HCT116 (cell line): ENCODE results near the gene ADGRG6. TPM values are rescaled to one million over a fixed set of nuclear protein-coding genes. Genes with fewer than 3 reads are reported as not detected.

Experiments used
- ATAC-seq: fragments of 200-7000 bp; cut with Tn5 transposase; 2 replicates; pipeline ENCODE4 v1.9.1; 2020; ENCODE audit warnings: mild to moderate bottlenecking, moderate library complexity
- BruUV-seq: library from RNA; stranded (reverse); fragments of 400-500 nt; replicated peaks from 2 replicates; lab custom pipeline; 2021; lab: Mats Ljungman, UMichigan
- CTCF ChIA-PET: fragments of 300-600 bp; sonication (Branson Sonifier 250); formaldehyde crosslinking; loops from one replicate; lab custom pipeline; 2021; ENCODE audit warnings: antibody characterized with exemption; lab: Charles Lee
- POLR2A ChIA-PET: fragments of 300-600, 350-600 bp; sonication (Branson Sonifier 250); formaldehyde crosslinking; loops from one replicate; lab custom pipeline; 2021; ENCODE audit warnings: antibody characterized with exemption; lab: Charles Lee
- RAD21 ChIA-PET, 2 experiments: fragments of 300-600 bp; sonication (Branson Sonifier 250); formaldehyde crosslinking; loops; one replicate each; lab custom pipeline; 2023; ENCODE audit warnings: low total read pairs in 2 of 2; ENCODE audit not compliant: uncharacterized antibody in 2 of 2, unreplicated experiment in 2 of 2, low non-redundant PET in 1 of 2; lab: Charles Lee
- DNase-seq: peaks from one replicate; pipeline ENCODE4 v3.0.0-alpha.2; 2010; ENCODE audit warnings: low read depth, low spot score
- H2AFZ ChIP-seq: fragments of 200-600 bp; shearing (Covaris generic), sonication (generic); 2 replicates; pipeline ENCODE4 v1.6.1; 2017; ENCODE audit warnings: low read depth, mixed run types, mixed read lengths, antibody characterized with exemption, low read length; ENCODE audit not compliant: poor library complexity, severe bottlenecking
- H3K27ac ChIP-seq: 2 replicates; pipeline ENCODE4 v1.5.1; 2012; ENCODE audit warnings: low read depth, low read length
- H3K27me3 ChIP-seq: fragments of 200-600 bp; sonication (generic); 2 replicates; pipeline ENCODE4 v1.6.1; 2016; ENCODE audit warnings: mixed run types, low read length, mixed read lengths; ENCODE audit not compliant: insufficient read depth
- H3K36me3 ChIP-seq, 2 experiments: fragments of 200-500 bp in 1 of 2; fragments of 200-600 bp in 1 of 2; sonication (Bioruptor generic) in 1 of 2; sonication (generic) in 1 of 2; 2 replicates each; pipeline versions ENCODE4 v1.5.1 to v1.6.1; 2014 to 2016; ENCODE audit warnings: low read length in 2 of 2, inconsistent platforms in 1 of 2, mixed read lengths in 1 of 2, mixed run types in 1 of 2; ENCODE audit not compliant: insufficient read depth in 2 of 2, control insufficient read depth in 1 of 2
- H3K4me1 ChIP-seq, 2 experiments: fragments of 200-600 bp in 1 of 2; sonication (generic) in 1 of 2; 2 replicates each; pipeline versions ENCODE4 v1.5.1 to v1.6.1; 2012 to 2017; ENCODE audit warnings: low read length in 2 of 2, inconsistent platforms in 1 of 2, mild to moderate bottlenecking in 1 of 2, mixed read lengths in 1 of 2, mixed run types in 1 of 2, moderate library complexity in 1 of 2; ENCODE audit not compliant: insufficient read depth in 2 of 2, control insufficient read depth in 1 of 2
- H3K4me2 ChIP-seq: fragments of 200-600 bp; sonication (generic); 2 replicates; pipeline ENCODE4 v1.6.1; 2017; ENCODE audit warnings: mixed run types, low read length, mixed read lengths
- H3K4me3 ChIP-seq, 2 experiments: fragments of 200-600 bp in 1 of 2; sonication (generic) in 1 of 2; replicated peaks in 1 of 2; 2 replicates each; pipeline ENCODE4 v1.5.1; 2011 to 2016; ENCODE audit warnings: low read length in 2 of 2, control low read depth in 1 of 2, low read depth in 1 of 2, mild to moderate bottlenecking in 1 of 2, mixed read lengths in 1 of 2, mixed run types in 1 of 2
- H3K79me2 ChIP-seq: fragments of 200-600 bp; sonication (generic); 2 replicates; pipeline ENCODE4 v1.6.1; 2017; ENCODE audit warnings: mild to moderate bottlenecking, mixed run types, low read length, moderate library complexity, mixed read lengths; ENCODE audit not compliant: insufficient read depth
- H3K9ac ChIP-seq: fragments of 200-600 bp; sonication (generic); 2 replicates; pipeline ENCODE4 v1.6.1; 2016; ENCODE audit warnings: low read length, mixed read lengths
- H3K9me2 ChIP-seq: fragments of 200-600 bp; sonication (generic), shearing (Covaris generic); 2 replicates; pipeline ENCODE4 v1.6.1; 2017; ENCODE audit warnings: mixed run types, mild to moderate bottlenecking, moderate library complexity; ENCODE audit not compliant: insufficient read depth
- H3K9me3 ChIP-seq, 2 experiments: fragments of 200-500 bp in 1 of 2; fragments of 200-600 bp in 1 of 2; sonication (Bioruptor generic) in 1 of 2; sonication (generic) in 1 of 2; 2 replicates each; pipeline ENCODE4 v1.6.1; 2014 to 2017; ENCODE audit warnings: low read length in 2 of 2, mixed read lengths in 2 of 2, inconsistent platforms in 1 of 2, low read depth in 1 of 2, mild to moderate bottlenecking in 1 of 2, mixed run types in 1 of 2, moderate library complexity in 1 of 2; ENCODE audit not compliant: control insufficient read depth in 1 of 2, insufficient read depth in 1 of 2
- H4K20me1 ChIP-seq: fragments of 200-600 bp; sonication (generic), shearing (Covaris generic); 2 replicates; pipeline ENCODE4 v1.6.1; 2017; ENCODE audit warnings: mixed run types, mild to moderate bottlenecking, moderate library complexity; ENCODE audit not compliant: insufficient read depth
- CBX3 ChIP-seq: IDR thresholded peaks from 2 replicates; pipeline ENCODE4 v1.6.1; 2012; ENCODE audit warnings: low read depth
- CTCF ChIP-seq, 3 experiments: fragments of 200-600 bp in 1 of 3; sonication (generic) in 1 of 3; IDR thresholded peaks in 2 of 3; conservative IDR thresholded peaks in 1 of 3; 2 replicates each; pipeline ENCODE4 v1.5.1; 2012 to 2017; ENCODE audit warnings: low read depth in 2 of 3, low read length in 2 of 3, antibody characterized with exemption in 1 of 3, borderline replicate concordance in 1 of 3, control low read depth in 1 of 3, mild to moderate bottlenecking in 1 of 3, mixed read lengths in 1 of 3, mixed run types in 1 of 3, moderate library complexity in 1 of 3; ENCODE audit not compliant: insufficient read depth in 1 of 3
- EZH2 ChIP-seq: fragments of 200-600 bp; sonication (generic); IDR thresholded peaks from 2 replicates; pipeline ENCODE4 v1.6.1; 2017; ENCODE audit warnings: antibody characterized with exemption, mixed run types
- EZH2phosphoT487 ChIP-seq: fragments of 200-600 bp; IDR thresholded peaks from 2 replicates; pipeline ENCODE4 v1.6.1; 2018; ENCODE audit warnings: antibody characterized with exemption, borderline replicate concordance
- FOSL1 ChIP-seq: IDR thresholded peaks from 2 replicates; pipeline ENCODE4 v1.6.1; 2012; ENCODE audit warnings: low read depth
- POLR2AphosphoS5 ChIP-seq: IDR thresholded peaks from 2 replicates; pipeline ENCODE4 v1.6.1; 2011; ENCODE audit warnings: mild to moderate bottlenecking, low read depth, low read length, moderate library complexity
- RAD21 ChIP-seq: IDR thresholded peaks from 2 replicates; pipeline ENCODE4 v1.6.1; 2012; ENCODE audit warnings: low read depth, mild to moderate bottlenecking
- REST ChIP-seq: IDR thresholded peaks from 2 replicates; pipeline ENCODE4 v1.6.1; 2012; ENCODE audit warnings: low read depth
- SP1 ChIP-seq: IDR thresholded peaks from 2 replicates; pipeline ENCODE4 v1.6.1; 2012; ENCODE audit warnings: low read depth
- SRF ChIP-seq: IDR thresholded peaks from 2 replicates; pipeline ENCODE4 v1.6.1; 2012; ENCODE audit warnings: low read depth
- TCF7L2 ChIP-seq: IDR thresholded peaks from 2 replicates; pipeline ENCODE4 v1.7.0; 2011; ENCODE audit warnings: borderline replicate concordance, inconsistent platforms; ENCODE audit not compliant: insufficient read depth, insufficient read length; ENCODE audit errors: extremely low read depth
- ZBTB33 ChIP-seq: IDR thresholded peaks from 2 replicates; pipeline ENCODE4 v1.6.1; 2011; ENCODE audit warnings: mild to moderate bottlenecking, low read length, moderate library complexity; ENCODE audit not compliant: insufficient replicate concordance; ENCODE audit errors: extremely low read depth
- ZFX ChIP-seq: fragments of 450-650 bp; IDR thresholded peaks from 2 replicates; pipeline ENCODE4 v1.6.1; 2017
- intact Hi-C: fragments of 100-400 bp; cut with micrococcal nuclease; formaldehyde crosslinking; loops from 2 replicates; pipeline ENCODE4 v1.10.0; 2022
- total RNA-seq: library from RNA; stranded (reverse); gene quantifications from one replicate; pipeline ENCODE4 v1.2.1, GENCODE V29; 2021; ENCODE audit not compliant: unreplicated experiment

Gene ADGRG6
- total RNA-seq, 1 experiment from 2014 or later: 67.9 TPM

- H3K4me1 ChIP-seq: no peaks in the 10 kb centered on the region
- intact Hi-C loops: no loop called here
- H3K36me3 ChIP-seq: peaks cover 7 to 11% of the 10 kb centered on the region in 2 experiments; a peak in 3 of 4 replicates
- H3K4me2 ChIP-seq: no peak overlapping the region
- H2AFZ ChIP-seq: no peak overlapping the region
- ChIA-PET POLR2A (no interaction called here), RAD21 (no interaction called here), CTCF (no interaction called here)
- BruUV-seq: no TSS peak
- H3K27ac ChIP-seq: no peak overlapping the region
- TF ChIP-seq ZFX (no peak), POLR2AphosphoS5 (no peak), EZH2 (no peak), CBX3 (no peak), CTCF (IDR thresholded peaks at IDR 0.05 in 2 of 3, conservative IDR thresholded peaks at IDR 0.05 in 1 of 3; ENCODE audit: borderline replicate concordance in 1 of 3, insufficient read depth in 1 of 3, low read depth in 2 of 3, low read length in 2 of 3) (no peak), SP1 (no peak)
- H3K9me2 ChIP-seq: no peaks in the 10 kb centered on the region
- no peak overlapping the region for H3K4me3 ChIP-seq
- H3K27me3 ChIP-seq: no peaks in the 10 kb centered on the region
- ATAC-seq: no peak
- DNase-seq: no peak
- no peaks in the 10 kb centered on the region for H4K20me1 ChIP-seq
- no peak overlapping the region for H3K9ac ChIP-seq
- H3K9me3 ChIP-seq: no peaks in the 10 kb centered on the region
- no peaks in the 10 kb centered on the region for H3K79me2 ChIP-seq
These were observed 93.5 kb downstream of the ADGRG6 start for GRCh38 chr6:142395266-142395665.

DNA sequence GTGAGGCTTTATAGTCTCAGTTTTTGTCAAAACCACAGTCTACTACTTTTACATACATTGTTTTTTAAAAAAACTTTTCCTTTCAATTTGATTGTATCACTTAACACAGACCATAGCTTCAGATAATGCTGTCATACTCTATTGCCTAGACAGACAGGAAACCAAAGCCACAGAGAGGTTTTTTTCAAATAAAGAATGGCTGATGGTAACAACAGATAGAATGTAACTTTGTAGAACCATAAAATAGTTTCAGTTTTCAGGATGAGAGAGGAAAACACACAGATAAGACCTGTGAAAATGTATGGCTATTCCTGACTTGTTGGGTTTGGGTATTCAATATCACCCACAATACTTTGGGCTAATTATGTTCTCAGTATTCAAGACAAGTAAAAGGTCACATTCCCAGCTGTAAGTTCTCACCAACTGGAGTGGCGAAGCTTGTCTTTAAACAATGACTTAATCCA, 94.0 kb downstream of the ADGRG6 start:
- H3K36me3 ChIP-seq: peaks cover 7 to 11% of the 10 kb centered on the region in 2 experiments; a peak in 3 of 4 replicates
- no peaks in the 10 kb centered on the region for H3K9me2 ChIP-seq
- intact Hi-C loops: no loop called here
- CTCF ChIA-PET: interaction anchor here (0.7 kb wide), 1 partner anchor 8 kb away, joined by 3 read pairs; no protein-coding TSS in a partner anchor
- ATAC-seq (no peak), DNase-seq (no peak)
- H3K79me2 ChIP-seq: no peaks in the 10 kb centered on the region
- H2AFZ ChIP-seq: no peak overlapping the region
- BruUV-seq: no TSS peak
- no peak overlapping the region for H3K4me3 ChIP-seq
- H3K27ac ChIP-seq: no peak overlapping the region
- no peaks in the 10 kb centered on the region for H3K4me1 ChIP-seq
- no peaks in the 10 kb centered on the region for H3K9me3 ChIP-seq
- no peak overlapping the region for H3K4me2 ChIP-seq
- POLR2A ChIA-PET: no interaction called here
- H3K9ac ChIP-seq: no peak overlapping the region
- H3K27me3 ChIP-seq: no peaks in the 10 kb centered on the region
- H4K20me1 ChIP-seq: no peaks in the 10 kb centered on the region
- RAD21 ChIA-PET: no interaction called here
- TF ChIP-seq TCF7L2 (no peak), RAD21 (no peak), SP1 (no peak), REST (no peak), FOSL1 (no peak), ZBTB33 (no peak), EZH2phosphoT487 (no peak), CBX3 (no peak), SRF (no peak)
